BLaER1 (cell line): Measurements from ENCODE around the gene CCT3.
"Not testable (repeated sequence)": the region's sequence is repeated elsewhere in the genome, so short reads cannot be mapped to it uniquely, and the experiment has no call there.

ENCODE experiments used
- H3K27ac ChIP-seq: shearing (Covaris generic); formaldehyde crosslinking; 2 replicates; pipeline ENCODE4 v1.8.1; 2022
- H3K27me3 ChIP-seq: shearing (Covaris generic); formaldehyde crosslinking; 2 replicates; pipeline ENCODE4 v1.8.1; 2022
- H3K36me3 ChIP-seq: shearing (Covaris generic); formaldehyde crosslinking; 2 replicates; pipeline ENCODE4 v1.8.1; 2022
- H3K4me1 ChIP-seq: shearing (Covaris generic); formaldehyde crosslinking; 2 replicates; pipeline ENCODE4 v1.8.1; 2022
- H3K4me2 ChIP-seq: shearing (Covaris generic); formaldehyde crosslinking; 2 replicates; pipeline ENCODE4 v1.8.1; 2022
- H3K4me3 ChIP-seq: shearing (Covaris generic); formaldehyde crosslinking; 2 replicates; pipeline ENCODE4 v1.8.1; 2022
- H3K9ac ChIP-seq: shearing (Covaris generic); formaldehyde crosslinking; 2 replicates; pipeline ENCODE4 v1.8.1; 2022
- H3K9me3 ChIP-seq: shearing (Covaris generic); formaldehyde crosslinking; 2 replicates; pipeline ENCODE4 v1.8.1; 2022
- H4K20me1 ChIP-seq: shearing (Covaris generic); formaldehyde crosslinking; 2 replicates; pipeline ENCODE4 v1.8.1; 2022
- Cebpa-rat ChIP-seq: shearing (Covaris generic); IDR thresholded peaks from 2 replicates; pipeline ENCODE4 v1.8.1; 2022

CCT3 gene

GRCh38 chr1:156337052-156337887 is 822 bp downstream of the CCT3 start:
- peak overlapping the region; percentile 92 for H3K27ac ChIP-seq
- H4K20me1 ChIP-seq = peaks cover 51% of the 10 kb centered on the region
- no peaks in the 10 kb centered on the region for H3K27me3 ChIP-seq
- H3K4me1 ChIP-seq = peaks cover 18% of the 10 kb centered on the region
- peaks cover 39% of the 10 kb centered on the region for H3K36me3 ChIP-seq
- peak overlapping the region; percentile 95 for H3K9ac ChIP-seq
- peak overlapping the region; percentile 95 for H3K4me2 ChIP-seq
- TF ChIP-seq Cebpa-rat = no peak
- no peaks in the 10 kb centered on the region for H3K9me3 ChIP-seq
- H3K4me3 ChIP-seq = peak overlapping the region; percentile 92

- Histone ChIP-seq H3K27me3 (no peaks in the 10 kb centered on the region), H3K27ac (no peak overlapping the region), H3K36me3 (peaks cover 50% of the 10 kb centered on the region), H3K9me3 (no peaks in the 10 kb centered on the region), H3K4me2 (peak overlapping the region; percentile 95), H3K9ac (peak overlapping the region; percentile 95), H3K4me1 (peaks cover 18% of the 10 kb centered on the region), H4K20me1 (peaks cover 60% of the 10 kb centered on the region), H3K4me3 (peak overlapping the region; percentile 92)
- no peak for TF ChIP-seq Cebpa-rat
Observed at GRCh38 chr1:156336242-156336641, 1.9 kb downstream of the CCT3 start.

GRCh38 chr1:156323179-156323578 is 14.9 kb downstream of the CCT3 start:
- Histone ChIP-seq H4K20me1 (peaks cover 59% of the 10 kb centered on the region), H3K36me3 (peaks cover 91% of the 10 kb centered on the region)
- H3K27ac ChIP-seq, H3K4me3 ChIP-seq, H3K4me2 ChIP-seq, H3K9me3 ChIP-seq, H3K9ac ChIP-seq, H3K4me1 ChIP-seq, H3K27me3 ChIP-seq: not testable (repeated sequence)

GRCh38 chr1:156320560-156320959 is 17.5 kb downstream of the CCT3 start:
- no peak overlapping the region for H3K4me2 ChIP-seq
- no peak overlapping the region for H3K4me3 ChIP-seq
- no peaks in the 10 kb centered on the region for H3K4me1 ChIP-seq
- no peak overlapping the region for H3K9ac ChIP-seq
- H4K20me1 ChIP-seq = peaks cover 64% of the 10 kb centered on the region
- H3K27me3 ChIP-seq = no peaks in the 10 kb centered on the region
- no peaks in the 10 kb centered on the region for H3K9me3 ChIP-seq
- H3K36me3 ChIP-seq = peaks cover 99% of the 10 kb centered on the region
- no peak for TF ChIP-seq Cebpa-rat
- H3K27ac ChIP-seq = no peak overlapping the region

- no peaks in the 10 kb centered on the region for H3K4me1 ChIP-seq
- TF ChIP-seq Cebpa-rat = no peak
- peaks cover 99% of the 10 kb centered on the region for H3K36me3 ChIP-seq
- H3K4me2 ChIP-seq = no peak overlapping the region
- no peak overlapping the region for H3K27ac ChIP-seq
- H3K4me3 ChIP-seq = no peak overlapping the region
- no peaks in the 10 kb centered on the region for H3K9me3 ChIP-seq
- H3K27me3 ChIP-seq = no peaks in the 10 kb centered on the region
- no peak overlapping the region for H3K9ac ChIP-seq
- peaks cover 67% of the 10 kb centered on the region for H4K20me1 ChIP-seq
Observed at GRCh38 chr1:156319664-156320063, 18.4 kb downstream of the CCT3 start.

GRCh38 chr1:156316909-156317308 is 21.2 kb downstream of the CCT3 start:
- H3K27me3 ChIP-seq = no peaks in the 10 kb centered on the region
- no peak overlapping the region for H3K9ac ChIP-seq
- no peaks in the 10 kb centered on the region for H3K4me1 ChIP-seq
- H4K20me1 ChIP-seq = peaks cover 55% of the 10 kb centered on the region
- no peak overlapping the region for H3K27ac ChIP-seq
- H3K4me3 ChIP-seq = no peak overlapping the region
- no peak overlapping the region for H3K4me2 ChIP-seq
- TF ChIP-seq Cebpa-rat = peak; percentile 23; the same call in 1 of the 2 replicates
- H3K9me3 ChIP-seq = no peaks in the 10 kb centered on the region
- peaks cover 99% of the 10 kb centered on the region for H3K36me3 ChIP-seq

- no peaks in the 10 kb centered on the region for H3K4me1 ChIP-seq
- no peak overlapping the region for H3K9ac ChIP-seq
- H4K20me1 ChIP-seq = peaks cover 34% of the 10 kb centered on the region
- H3K27ac ChIP-seq = no peak overlapping the region
- no peak overlapping the region for H3K4me2 ChIP-seq
- no peaks in the 10 kb centered on the region for H3K27me3 ChIP-seq
- no peaks in the 10 kb centered on the region for H3K9me3 ChIP-seq
- H3K36me3 ChIP-seq = peaks cover 99% of the 10 kb centered on the region
- H3K4me3 ChIP-seq = no peak overlapping the region
- peak; percentile 67; the same call in 1 of the 2 replicates for TF ChIP-seq Cebpa-rat
Observed at GRCh38 chr1:156310962-156311361, 27.1 kb downstream of the CCT3 start.

GRCh38 chr1:156308078-156308477 is 30.0 kb downstream of the CCT3 start:
- Histone ChIP-seq H3K9me3 (no peaks in the 10 kb centered on the region), H3K4me1 (no peaks in the 10 kb centered on the region), H3K36me3 (peaks cover 97% of the 10 kb centered on the region), H3K4me3 (no peak overlapping the region), H3K27me3 (no peaks in the 10 kb centered on the region), H3K4me2 (no peak overlapping the region), H3K27ac (no peak overlapping the region), H3K9ac (no peak overlapping the region), H4K20me1 (peaks cover 24% of the 10 kb centered on the region)
- TF ChIP-seq Cebpa-rat = no peak

- peaks cover 16% of the 10 kb centered on the region; the same call in 1 of the 2 replicates for H4K20me1 ChIP-seq
- no peaks in the 10 kb centered on the region for H3K9me3 ChIP-seq
- H3K36me3 ChIP-seq = peaks cover 78% of the 10 kb centered on the region
- no peak overlapping the region for H3K9ac ChIP-seq
- no peaks in the 10 kb centered on the region for H3K27me3 ChIP-seq
- no peak overlapping the region for H3K4me2 ChIP-seq
- H3K4me3 ChIP-seq = no peak overlapping the region
- no peak overlapping the region for H3K27ac ChIP-seq
- no peaks in the 10 kb centered on the region for H3K4me1 ChIP-seq
- no peak for TF ChIP-seq Cebpa-rat
Observed at GRCh38 chr1:156305215-156305614, 32.9 kb downstream of the CCT3 start.

GRCh38 chr1:156303241-156303640 is 34.9 kb downstream of the CCT3 start:
- no peak overlapping the region for H3K4me2 ChIP-seq
- no peak overlapping the region for H3K27ac ChIP-seq
- H3K9ac ChIP-seq = no peak overlapping the region
- no peaks in the 10 kb centered on the region for H3K9me3 ChIP-seq
- TF ChIP-seq Cebpa-rat = no peak
- no peaks in the 10 kb centered on the region for H3K4me1 ChIP-seq
- no peaks in the 10 kb centered on the region for H4K20me1 ChIP-seq
- H3K4me3 ChIP-seq = no peak overlapping the region
- H3K36me3 ChIP-seq = peaks cover 67% of the 10 kb centered on the region
- no peaks in the 10 kb centered on the region for H3K27me3 ChIP-seq
